Endodermal cell (in vitro differentiated cells): Measurements from ENCODE around the gene MAEL. TPM values are rescaled to one million over a fixed set of nuclear protein-coding genes. Genes with fewer than 3 reads are reported as not detected.

Source experiments
- DNase-seq: peaks from one replicate; pipeline ENCODE4 v3.0.0-alpha.2; 2017
- H3K27ac ChIP-seq: 2 replicates; pipeline ENCODE4 v1.5.1; 2013; ENCODE audit warnings: mild to moderate bottlenecking, low read depth, low read length, moderate library complexity
- H3K27me3 ChIP-seq: 2 replicates; pipeline ENCODE4 v1.6.1; 2013; ENCODE audit warnings: mild to moderate bottlenecking, low read length, moderate library complexity; ENCODE audit not compliant: insufficient read depth, control insufficient read depth, poor library complexity, severe bottlenecking
- H3K36me3 ChIP-seq: 2 replicates; pipeline ENCODE4 v1.7.0; 2013; ENCODE audit warnings: mild to moderate bottlenecking, low read length, moderate library complexity; ENCODE audit not compliant: control insufficient read depth, insufficient read depth
- H3K4me1 ChIP-seq: one replicate; pipeline ENCODE4 v1.7.0; 2013; ENCODE audit warnings: low read length; ENCODE audit not compliant: control insufficient read depth, insufficient read depth
- H3K4me3 ChIP-seq: 2 replicates; pipeline ENCODE4 v1.5.1; 2013; ENCODE audit warnings: mild to moderate bottlenecking, low read length, moderate library complexity
- H3K9ac ChIP-seq: 2 replicates; pipeline ENCODE4 v1.6.1; 2013; ENCODE audit warnings: mild to moderate bottlenecking, low read length, moderate library complexity; ENCODE audit not compliant: poor library complexity, severe bottlenecking; ENCODE audit errors: extremely low read depth
- H3K9me3 ChIP-seq: 2 replicates; pipeline ENCODE4 v1.6.1; 2013; ENCODE audit warnings: mild to moderate bottlenecking, low read length, moderate library complexity; ENCODE audit not compliant: control insufficient read depth
- H3K27ac Mint-ChIP-seq: 2 replicates; pipeline ENCODE4 v1.8.0; 2020; ENCODE audit warnings: mixed read lengths
- H3K27me3 Mint-ChIP-seq: 2 replicates; pipeline ENCODE4 v1.8.0; 2021; ENCODE audit warnings: mild to moderate bottlenecking, mixed read lengths; ENCODE audit not compliant: insufficient read depth
- H3K36me3 Mint-ChIP-seq: 2 replicates; pipeline ENCODE4 v1.8.0; 2020; ENCODE audit warnings: low read depth, mixed read lengths
- H3K4me1 Mint-ChIP-seq: 2 replicates; pipeline ENCODE4 v1.8.0; 2020; ENCODE audit warnings: mixed read lengths
- H3K4me3 Mint-ChIP-seq: 2 replicates; pipeline ENCODE4 v1.8.0; 2020; ENCODE audit warnings: mild to moderate bottlenecking, moderate library complexity, mixed read lengths
- H3K9me3 Mint-ChIP-seq: 2 replicates; pipeline ENCODE4 v1.8.0; 2020; ENCODE audit warnings: mild to moderate bottlenecking, mixed read lengths
- CTCF ChIP-seq: fragments of 200-600 bp; sonication (generic); conservative IDR thresholded peaks from 2 replicates; pipeline ENCODE4 v1.5.0; 2021; ENCODE audit warnings: antibody characterized with exemption, mild to moderate bottlenecking
- WGBS, 2 experiments: methylation state at CpG; one replicate each; pipeline versions ENCODE4 v1.1.5 to v1.1.7; 2013; ENCODE audit warnings: missing lambda C conversion rate in 2 of 2, mixed read lengths in 1 of 2; ENCODE audit not compliant: insufficient coverage in 1 of 2, insufficient read length in 1 of 2; 5-methylcytosine and 5-hydroxymethylcytosine counted together
- total RNA-seq, 2 donors: library from RNA; stranded (reverse); fragmentation: NEBNext Ultra II Directional in 1 of 2; extraction: Animal tissue kit (Norgen Biotek cat#: 25700) in 1 of 2; gene quantifications; 2 replicates in 1 of 2; 3 replicates in 1 of 2; pipeline ENCODE4 v1.2.1, GENCODE V29; 2021

Gene MAEL
- total RNA-seq, 2 donors from 2014 or later, result 0.27 TPM; not detected in 1

GRCh38 chr1:167064621-167065020 is 75.5 kb downstream of the MAEL start:
- no peaks in the 10 kb centered on the region for H3K36me3 Mint-ChIP-seq
- H3K9me3 Mint-ChIP-seq, result no peaks in the 10 kb centered on the region
- H3K27me3 Mint-ChIP-seq, result peaks cover 4% of the 10 kb centered on the region
- H3K4me1 Mint-ChIP-seq, result peaks cover 3% of the 10 kb centered on the region
- H3K27ac ChIP-seq, result no peak overlapping the region
- H3K4me3 ChIP-seq, result no peak overlapping the region
- no peaks in the 10 kb centered on the region for H3K27me3 ChIP-seq
- TF ChIP-seq CTCF, result no peak
- no peak overlapping the region for H3K9ac ChIP-seq
- DNase-seq, result peak; percentile 30
- 80 to 92% methylated on average over 4 to 9 of the region's 9 CpGs for WGBS, 2 experiments
- no peak overlapping the region for H3K27ac Mint-ChIP-seq
- H3K4me1 ChIP-seq, result no peaks in the 10 kb centered on the region
- H3K9me3 ChIP-seq, result no peaks in the 10 kb centered on the region
- H3K36me3 ChIP-seq, result no peaks in the 10 kb centered on the region
- H3K4me3 Mint-ChIP-seq, result no peak overlapping the region

GRCh38 chr1:167065471-167065870 is 76.4 kb downstream of the MAEL start:
- Mint-ChIP-seq H3K36me3 (no peaks in the 10 kb centered on the region), H3K9me3 (no peaks in the 10 kb centered on the region), H3K4me1 (peaks cover 3% of the 10 kb centered on the region), H3K4me3 (no peak overlapping the region), H3K27ac (no peak overlapping the region), H3K27me3 (peaks cover 4% of the 10 kb centered on the region)
- TF ChIP-seq CTCF, result no peak
- Histone ChIP-seq H3K4me1 (no peaks in the 10 kb centered on the region), H3K27me3 (no peaks in the 10 kb centered on the region), H3K9me3 (no peaks in the 10 kb centered on the region), H3K36me3 (no peaks in the 10 kb centered on the region), H3K9ac (no peak overlapping the region), H3K27ac (no peak overlapping the region), H3K4me3 (no peak overlapping the region)
- peak; percentile 13 for DNase-seq
- 71 to 91% methylated on average over 2 to 8 of the region's 8 CpGs for WGBS, 2 experiments

GRCh38 chr1:167066333-167067122 is 77.4 kb downstream of the MAEL start:
- Histone ChIP-seq H3K9ac (no peak overlapping the region), H3K9me3 (no peaks in the 10 kb centered on the region), H3K4me1 (no peaks in the 10 kb centered on the region), H3K27me3 (no peaks in the 10 kb centered on the region), H3K4me3 (no peak overlapping the region), H3K36me3 (no peaks in the 10 kb centered on the region), H3K27ac (no peak overlapping the region)
- TF ChIP-seq CTCF, result peak; percentile 100
- 4 to 7% methylated on average over 10 to 30 of the region's 31 CpGs for WGBS, 2 experiments
- Mint-ChIP-seq H3K27me3 (peaks cover 5% of the 10 kb centered on the region), H3K9me3 (no peaks in the 10 kb centered on the region), H3K27ac (no peak overlapping the region), H3K4me3 (peak overlapping the region; percentile 35), H3K4me1 (peaks cover 3% of the 10 kb centered on the region), H3K36me3 (no peaks in the 10 kb centered on the region)
- DNase-seq, result peak; percentile 96
